Measurements from ENCODE around the gene LMO4. TPM values are rescaled to one million over a fixed set of nuclear protein-coding genes. Genes with fewer than 3 reads are reported as not detected.

LMO4 gene
- total RNA-seq, 1 donor from 2014 or later: 20.8 TPM

DNA sequence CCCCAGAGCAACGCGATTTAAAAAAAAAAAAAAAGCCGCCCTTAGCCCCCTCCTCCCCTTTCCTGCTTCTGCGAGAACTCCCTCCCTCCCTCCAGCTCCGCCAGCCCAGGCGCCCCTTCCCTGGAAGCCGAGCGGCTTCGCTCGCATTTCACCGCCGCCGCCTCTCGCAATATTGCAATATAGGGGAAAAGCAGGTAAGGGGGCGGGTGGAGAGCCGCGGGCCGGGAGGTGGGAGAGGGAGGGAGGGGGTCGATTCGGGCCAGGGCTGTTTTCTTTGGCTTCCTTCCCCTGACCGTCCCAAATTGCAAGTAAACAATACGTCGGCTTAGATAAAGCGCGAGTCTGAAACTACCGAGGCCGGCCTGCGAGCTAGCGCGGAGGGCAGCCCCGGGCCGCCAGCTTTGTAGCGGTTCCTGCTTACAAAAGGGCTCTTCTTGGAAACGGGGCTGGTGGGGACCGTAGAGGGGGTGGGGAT, 408 bp downstream of the LMO4 start:
- DNase-seq: peak; percentile 60

DNA sequence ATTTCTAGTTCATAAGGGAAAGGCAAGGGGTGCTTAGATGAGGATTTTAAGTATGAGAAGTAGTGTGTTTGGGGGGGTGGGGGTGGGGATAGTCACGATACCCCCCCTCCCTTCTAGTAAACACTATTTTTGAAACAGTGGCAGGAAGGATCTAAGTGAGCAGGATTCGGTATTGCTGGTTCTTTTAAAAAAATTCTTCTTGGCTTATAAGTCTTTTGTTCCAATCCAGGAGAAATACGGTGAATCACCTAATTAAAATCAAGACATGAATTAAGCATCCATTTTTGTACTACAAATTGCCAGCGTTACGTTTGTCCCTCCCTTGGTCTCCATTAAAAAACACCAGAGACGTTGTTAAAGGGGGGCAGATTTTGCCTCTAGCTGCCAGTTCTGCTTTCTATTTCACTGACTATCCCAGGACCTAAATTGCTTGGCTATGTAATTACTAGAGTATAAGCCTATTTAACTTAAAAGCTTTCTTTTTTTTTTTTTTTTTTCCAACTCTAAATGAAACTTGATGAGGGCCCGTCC, 911 bp downstream of the LMO4 start:
- peak; percentile 34 for DNase-seq

DNA sequence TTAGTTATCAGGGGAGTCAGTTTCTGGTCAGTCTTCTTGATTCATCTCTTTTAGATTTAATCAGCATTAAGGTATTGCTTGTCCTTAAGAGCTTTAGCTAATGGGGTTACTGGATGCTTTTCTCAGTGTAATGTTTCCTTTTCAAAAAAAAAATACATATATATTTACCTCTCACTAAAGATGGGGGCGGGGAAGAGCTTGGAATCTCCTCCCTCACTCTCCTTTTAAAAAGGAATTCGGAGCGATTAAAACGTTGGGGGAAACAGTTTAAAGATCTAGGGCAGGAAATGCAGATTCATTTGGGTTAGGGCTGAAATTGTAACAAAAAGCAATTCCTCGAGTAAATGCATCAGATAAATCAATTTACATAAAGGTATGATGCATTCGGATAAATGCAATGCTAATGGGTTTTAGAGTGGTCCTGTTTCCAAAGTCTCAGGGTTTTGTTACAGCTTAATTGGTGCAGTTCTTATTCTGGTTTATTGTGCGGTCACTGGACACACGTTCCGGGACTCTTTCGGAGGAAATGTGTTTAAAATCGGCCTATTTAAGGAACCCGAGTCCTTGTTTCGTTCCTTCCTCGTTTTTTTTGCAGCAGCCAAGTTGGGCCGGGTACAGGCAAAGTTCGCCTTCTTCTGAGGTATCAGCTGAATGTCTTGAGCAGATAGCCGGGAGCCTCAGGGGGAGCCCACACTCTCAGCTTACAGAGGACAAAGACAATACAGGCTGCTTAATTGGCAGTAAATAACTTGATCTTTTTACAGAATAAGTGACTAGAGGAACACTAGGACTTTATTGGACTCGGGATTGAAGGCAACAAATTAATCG, 1.6 kb downstream of the LMO4 start:
- DNase-seq: peak; percentile 32

DNA sequence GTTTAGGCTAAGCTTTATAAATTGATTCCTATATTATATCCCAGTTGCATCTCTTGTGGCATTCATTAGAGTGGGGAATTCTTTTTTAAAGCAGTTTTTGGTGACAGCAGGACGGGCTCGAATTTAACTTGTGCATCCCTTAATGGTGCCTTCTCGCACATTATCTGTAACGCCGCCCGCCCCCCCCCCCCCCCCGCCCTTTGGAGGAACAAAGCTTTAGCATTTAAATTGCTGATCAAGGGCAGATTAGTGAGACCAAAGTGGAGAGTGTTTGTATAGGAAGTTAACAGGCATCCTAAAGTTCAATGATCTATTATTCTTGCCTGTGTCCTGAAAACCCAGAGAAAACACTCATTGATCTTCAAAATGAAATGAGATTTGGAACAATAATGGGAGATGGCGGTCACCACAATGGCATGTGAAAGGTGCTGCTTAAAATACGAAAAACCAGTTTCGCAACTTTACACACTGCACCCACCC, 2.2 kb downstream of the LMO4 start:
- DNase-seq: no peak

DNA sequence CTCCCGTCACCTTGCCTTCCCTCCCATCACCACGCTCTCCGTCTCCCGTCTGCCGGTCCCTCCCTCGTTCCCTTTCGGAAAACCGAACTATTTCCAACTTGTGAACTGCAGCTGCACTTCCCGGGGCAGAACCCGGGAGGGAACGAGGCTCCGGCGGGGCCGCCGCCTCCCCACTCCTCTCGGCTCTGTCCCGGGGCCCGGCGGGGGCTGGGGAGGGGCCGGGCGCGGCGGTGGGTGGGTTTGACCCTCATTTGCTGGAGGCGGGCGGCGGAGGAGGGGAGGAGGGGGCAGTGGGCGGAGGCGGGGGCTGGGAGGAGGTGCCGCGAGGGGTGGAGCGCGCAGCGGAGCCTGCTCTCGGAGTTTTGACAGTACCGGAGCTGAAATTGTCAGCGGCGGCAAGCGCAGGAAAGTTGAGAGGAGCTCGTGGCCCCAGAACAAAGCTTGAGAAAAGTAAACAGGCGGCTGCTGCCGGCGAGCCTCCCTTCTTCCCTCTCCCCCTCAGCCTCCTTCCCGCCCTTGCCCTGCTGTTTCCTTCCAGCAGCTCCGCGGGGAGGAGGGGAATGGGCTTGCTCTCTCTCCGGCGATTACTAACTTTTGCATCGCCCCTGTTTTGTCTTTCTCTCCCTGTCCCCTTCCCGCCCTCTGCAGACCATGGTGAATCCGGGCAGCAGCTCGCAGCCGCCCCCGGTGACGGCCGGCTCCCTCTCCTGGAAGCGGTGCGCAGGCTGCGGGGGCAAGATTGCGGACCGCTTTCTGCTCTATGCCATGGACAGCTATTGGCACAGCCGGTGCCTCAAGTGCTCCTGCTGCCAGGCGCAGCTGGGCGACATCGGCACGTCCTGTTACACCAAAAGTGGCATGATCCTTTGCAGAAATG, 2.9 kb downstream of the LMO4 start:
- peak; percentile 63 for DNase-seq

DNA sequence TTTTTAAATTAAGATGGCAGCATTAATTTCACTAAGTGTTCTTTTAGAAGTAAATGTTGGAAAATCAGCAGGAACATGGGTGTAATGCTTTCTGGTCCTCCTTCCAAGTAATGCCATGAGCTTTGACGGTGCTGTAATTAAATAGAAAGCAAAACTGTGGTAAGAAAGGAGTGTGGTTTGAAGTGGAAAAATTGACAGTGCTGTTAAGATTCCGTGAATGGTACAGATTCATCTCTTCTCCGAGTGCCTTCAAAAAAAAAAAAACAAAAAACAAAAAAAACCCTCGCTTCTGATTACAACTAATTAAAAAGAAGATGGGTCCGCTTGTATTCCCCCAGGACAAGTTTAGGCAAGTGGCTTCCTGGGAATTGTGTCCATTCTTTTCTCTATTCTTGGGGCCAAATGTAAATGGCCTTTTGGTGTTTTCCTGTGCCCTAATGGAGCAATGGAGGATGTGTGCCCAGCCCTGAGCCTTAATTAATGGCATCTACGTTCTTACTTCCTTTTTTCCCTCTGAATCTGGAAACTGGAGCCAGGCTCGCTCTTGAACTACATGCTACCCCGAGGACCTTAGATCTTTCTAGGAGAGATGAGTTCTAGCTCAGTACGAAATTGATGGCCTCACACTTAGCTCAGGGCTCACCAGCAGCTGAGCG, 5.1 kb downstream of the LMO4 start:
- DNase-seq: no peak

DNA sequence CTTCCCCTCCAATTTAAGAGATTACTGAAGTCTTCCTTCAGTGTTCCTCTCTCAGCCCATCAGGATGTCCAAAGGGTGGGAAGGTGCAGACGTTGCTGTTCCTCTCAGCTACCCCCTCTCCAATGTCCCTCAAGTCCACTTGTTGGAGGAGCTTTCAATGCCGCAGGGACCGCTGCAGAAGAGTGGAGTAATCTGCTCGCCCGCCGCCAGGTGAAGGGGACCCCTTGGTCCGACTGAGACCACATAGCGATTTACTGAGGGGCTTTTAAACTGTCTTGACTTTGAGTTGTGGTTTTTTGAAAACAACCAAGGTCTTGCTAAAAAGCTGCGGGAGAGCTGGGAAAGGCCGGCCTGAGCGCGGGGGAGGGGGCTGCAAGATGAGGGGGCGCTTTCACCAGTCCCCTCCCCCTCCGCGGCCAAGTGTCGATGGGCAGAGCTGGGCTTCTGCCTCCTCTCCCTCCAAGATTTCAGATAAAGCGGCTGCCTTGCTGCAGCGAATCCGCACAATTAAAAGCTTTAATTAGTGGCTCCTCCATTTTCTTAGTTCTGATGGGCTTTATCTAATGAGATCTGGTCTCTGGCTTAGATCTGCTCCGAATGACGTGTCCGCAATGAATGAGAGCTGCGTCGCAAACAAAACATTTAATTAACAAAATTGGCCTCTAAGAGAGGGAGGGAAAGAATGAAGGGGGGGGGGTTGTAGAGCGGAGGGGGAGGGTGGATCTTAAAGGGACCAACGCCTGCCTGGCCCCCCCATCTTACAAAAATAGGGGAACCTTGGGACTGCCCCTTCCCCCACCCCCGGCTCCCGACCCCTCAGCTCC, 5.9 kb downstream of the LMO4 start:
- peak; percentile 33 for DNase-seq

DNA sequence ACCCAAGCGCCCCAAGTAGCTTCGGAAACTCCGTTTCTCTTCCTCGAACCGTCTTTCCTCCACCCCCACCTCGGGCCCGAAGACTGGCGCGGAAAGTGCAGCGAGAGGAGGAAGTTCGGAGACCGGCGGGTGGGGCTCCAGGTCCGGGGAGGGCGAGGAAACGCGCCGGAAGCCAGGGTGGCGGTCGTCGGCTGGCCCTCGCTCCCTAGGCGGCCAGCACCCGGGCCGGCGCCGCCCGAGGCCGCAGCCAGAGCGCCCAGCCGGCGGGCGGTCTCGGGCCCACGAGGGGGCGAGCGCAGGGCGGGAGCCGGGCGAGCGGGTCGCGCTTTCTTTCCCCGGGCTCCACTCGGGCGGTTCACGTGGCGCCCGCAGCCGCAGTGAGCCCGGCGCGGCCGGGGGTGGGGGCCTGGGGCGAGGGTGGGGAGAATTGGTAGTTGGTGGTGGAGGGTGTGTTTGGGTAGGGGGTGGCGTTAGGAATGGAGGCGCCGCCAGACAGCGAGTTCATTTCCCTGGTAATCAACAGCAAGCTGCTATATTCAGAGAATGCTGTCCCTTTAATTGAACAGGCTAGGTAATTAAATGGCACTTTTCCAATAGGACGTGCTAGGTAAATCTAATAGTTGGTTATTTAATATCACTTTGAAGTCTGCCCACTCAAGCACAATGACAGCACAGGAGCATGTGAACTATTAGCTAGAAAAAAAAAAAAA, 6.7 kb downstream of the LMO4 start:
- DNase-seq: peak; percentile 56

DNA sequence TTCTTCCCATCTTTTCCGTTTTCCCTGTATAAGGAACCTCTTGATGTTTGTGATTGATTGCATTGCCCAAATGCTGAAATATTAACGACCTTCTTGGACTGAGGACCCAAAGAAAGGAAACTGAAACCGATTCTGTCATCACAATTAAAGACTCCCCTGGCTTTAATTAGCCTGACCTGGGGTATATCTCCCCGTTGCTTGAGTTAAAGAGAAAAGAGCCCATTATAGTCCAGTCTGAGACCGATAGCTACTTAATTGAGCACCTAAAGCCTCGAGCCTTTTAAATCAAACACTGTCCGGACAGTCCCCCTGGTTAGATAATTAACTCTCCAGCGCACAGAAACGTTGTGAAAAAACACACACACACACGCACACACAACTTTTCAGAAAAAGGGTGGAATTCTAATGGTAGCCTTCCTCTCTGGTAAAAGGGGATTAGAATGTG, 8.0 kb downstream of the LMO4 start:
- no peak for DNase-seq

DNA sequence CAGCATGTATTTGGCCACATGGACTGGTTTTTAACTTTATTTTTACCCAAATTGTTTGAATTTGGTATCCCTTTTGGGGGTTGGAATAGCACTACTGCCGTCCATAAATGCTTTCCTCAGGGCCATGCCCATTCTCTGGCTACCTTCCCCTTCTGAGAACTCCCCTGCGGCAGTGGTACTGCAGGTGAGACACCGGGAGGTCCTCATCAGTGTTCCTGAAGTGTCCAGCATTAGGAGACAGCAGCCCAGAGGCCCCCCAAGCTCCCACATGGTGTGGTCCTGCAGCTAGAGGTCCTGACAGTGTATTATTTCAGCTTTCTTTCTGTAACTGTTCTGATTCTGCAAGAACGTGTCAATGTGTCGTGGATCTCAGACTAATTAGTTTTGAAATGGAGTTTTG, 8.9 kb downstream of the LMO4 start:
- no peak for DNase-seq

DNA sequence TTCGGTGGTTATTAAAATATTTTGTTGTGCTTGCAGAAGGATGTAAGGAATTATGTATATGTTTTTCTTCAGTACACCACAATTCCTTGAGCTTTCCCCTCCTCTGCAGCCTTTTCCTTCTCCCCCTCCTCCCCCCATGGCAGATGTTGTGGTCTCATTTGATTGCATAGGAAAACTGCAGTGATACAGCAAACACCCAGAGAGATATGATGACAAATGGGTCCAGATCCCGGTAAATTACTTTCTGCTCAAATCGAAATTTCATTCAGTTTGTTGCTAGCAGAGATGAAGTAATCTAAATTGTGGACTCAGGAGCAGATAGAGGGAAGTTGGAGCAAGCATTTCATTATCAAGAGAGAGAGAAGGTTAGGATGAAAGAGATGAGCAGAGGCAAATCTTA, 9.9 kb downstream of the LMO4 start:
- DNase-seq: no peak

DNA sequence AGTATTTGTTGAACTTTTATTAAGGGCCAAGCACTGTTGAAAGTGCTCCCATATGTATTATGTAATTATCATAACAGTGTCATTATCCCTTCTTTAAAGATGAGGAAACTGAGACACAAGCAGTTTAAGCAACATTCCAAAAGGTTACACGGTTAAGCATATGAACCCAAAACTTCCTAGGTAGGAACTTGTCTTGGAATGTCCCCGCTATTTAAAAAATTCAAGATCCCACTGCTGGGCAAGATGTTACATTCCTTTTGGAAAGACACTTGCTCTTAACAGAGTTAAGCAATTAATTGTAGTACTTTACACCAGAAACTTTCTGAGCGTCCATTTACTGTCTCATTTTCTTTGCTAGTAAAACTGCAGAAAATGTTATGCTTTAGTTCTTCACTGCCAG, 15.6 kb downstream of the LMO4 start:
- no peak for DNase-seq

DNA sequence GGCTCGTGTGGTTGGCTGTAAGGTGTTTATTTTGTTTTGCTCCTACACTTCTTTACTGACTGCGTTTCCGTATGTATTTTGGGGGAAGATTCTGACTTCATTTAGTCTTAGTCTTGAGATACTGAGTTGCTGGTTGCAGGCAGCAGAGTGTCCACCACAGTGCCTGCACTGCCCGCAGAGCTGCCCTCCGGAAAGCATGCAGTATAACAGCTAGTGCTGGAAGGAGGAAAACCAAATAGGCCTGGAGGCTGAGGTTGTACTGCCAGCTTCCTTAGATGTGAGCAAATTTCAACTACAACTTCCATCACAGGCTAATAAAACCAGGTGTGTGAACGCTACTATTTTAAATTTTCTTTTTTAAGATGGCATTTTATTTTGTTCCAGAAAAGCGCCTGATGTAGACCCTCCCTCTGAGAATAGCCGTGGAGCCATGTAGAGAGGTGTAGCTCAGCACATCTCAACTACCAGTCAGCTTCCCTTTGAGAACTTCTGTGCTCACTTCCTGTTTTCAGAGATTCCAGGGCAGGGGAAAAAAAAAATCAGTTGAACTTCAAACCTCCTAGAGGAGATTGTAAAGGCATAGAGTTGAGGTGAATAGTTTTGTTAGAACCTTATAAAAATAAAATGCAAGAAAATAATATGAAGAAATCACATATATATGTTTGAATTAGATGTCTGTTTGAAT, 17.6 kb downstream of the LMO4 start:
- peak; percentile 51 for DNase-seq

DNA sequence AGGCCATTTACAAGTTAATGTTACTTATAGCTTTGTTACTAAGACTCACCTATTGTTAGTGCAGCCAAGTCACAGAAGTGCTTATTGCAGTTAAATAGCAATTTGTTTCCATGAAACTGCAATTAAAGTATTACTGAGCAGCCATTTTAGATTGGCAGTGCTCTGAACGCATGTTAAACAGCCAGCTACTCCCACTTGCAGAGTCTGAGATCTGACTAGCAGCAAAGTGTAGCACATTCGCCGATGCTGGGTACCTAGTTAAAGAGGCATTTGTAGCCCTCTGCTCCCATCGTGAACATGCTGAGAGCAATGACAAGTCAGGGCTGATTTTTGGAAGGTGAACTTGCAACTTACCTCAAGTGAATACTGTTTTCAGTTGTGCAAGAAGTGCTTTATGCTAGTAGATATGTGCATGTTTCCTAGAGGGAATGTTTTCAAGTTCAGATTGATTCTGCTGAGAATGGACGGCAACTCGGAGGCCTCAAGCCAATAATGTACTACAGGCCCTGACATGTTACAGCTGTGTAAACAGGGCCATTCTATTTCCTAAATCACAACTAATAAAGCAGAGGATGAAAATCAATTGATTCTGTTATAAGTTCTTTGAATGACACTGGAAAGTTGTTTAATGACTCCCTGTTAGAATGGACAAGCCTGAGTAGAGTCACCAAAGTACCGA, 19.8 kb downstream of the LMO4 start:
- DNase-seq: no peak

DNA sequence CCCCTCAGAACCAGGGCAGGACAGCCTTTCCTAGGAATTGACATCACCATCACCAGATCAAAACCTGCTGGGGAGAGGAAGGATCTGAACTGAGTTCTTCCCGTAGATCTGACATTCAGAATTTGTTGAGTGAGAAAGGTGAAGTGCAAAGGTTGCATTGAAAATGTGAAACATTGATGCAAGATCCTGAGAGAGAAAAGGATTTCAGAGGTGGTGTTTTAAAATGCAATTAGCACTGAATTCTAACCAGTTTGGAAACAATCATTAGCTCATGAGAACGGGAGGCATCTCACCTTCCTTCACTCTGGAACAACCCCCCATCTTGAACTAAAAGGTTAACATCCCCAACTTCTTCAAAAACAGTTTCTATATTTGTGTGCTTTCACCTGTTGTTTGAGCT, 20.4 kb downstream of the LMO4 start:
- no peak for DNase-seq

DNA sequence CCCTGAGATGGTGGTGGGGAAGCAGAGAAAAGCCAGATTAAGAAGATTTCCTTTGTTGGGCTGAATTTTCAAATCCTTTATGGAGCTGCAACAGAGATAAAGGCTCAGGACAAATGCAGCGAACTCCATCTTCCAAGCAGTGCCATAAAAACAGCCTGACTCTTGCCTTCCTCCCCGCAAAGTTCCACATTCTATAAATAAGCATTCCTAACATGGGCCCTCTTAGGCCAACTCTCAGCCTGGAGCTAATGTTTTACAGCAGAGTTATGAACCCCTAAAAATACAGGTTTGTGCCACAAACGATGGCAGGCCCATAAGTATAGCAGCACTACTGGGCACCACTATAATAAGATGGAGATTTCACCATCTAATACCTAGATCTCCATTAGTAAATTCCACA, 27.2 kb downstream of the LMO4 start:
- DNase-seq: no peak

DNA sequence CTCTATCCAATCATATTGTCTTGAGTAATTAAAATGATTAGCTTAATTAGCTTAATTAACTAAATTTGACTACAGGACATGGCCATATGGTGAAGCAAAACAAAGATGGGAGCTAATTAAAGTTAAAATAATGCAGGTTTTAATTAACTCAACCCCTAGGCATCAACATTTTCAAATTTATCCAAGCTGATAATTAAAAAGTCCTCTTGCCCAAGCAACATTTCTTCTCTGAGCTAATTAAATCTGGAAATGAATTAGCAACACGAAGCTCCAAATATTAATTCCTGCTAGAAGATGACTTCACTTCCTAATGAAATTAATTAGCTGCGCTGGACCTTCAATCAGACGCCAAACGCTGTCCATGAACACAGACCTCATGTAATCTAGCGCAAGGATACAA, 27.9 kb downstream of the LMO4 start:
- no peak for DNase-seq

DNA sequence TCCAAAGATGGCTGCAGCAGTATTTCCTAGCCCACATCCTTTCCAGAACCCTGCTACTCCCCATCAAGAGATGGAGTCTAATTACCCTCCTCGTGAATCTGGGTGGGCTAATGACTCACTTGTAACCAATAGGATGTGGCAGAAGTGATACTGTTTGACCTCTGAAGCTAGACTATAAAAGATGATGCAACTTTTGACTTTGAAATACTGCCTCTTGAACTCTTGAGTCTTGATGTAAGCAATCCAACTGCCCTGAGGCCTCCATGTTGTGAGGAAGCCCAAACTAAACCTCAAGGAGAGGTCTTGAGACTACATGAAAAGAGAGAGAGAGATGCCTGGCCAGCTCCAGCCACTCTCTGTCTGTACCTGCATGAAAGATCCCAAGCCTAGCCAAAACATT, 29.5 kb downstream of the LMO4 start:
- no peak for DNase-seq

DNA sequence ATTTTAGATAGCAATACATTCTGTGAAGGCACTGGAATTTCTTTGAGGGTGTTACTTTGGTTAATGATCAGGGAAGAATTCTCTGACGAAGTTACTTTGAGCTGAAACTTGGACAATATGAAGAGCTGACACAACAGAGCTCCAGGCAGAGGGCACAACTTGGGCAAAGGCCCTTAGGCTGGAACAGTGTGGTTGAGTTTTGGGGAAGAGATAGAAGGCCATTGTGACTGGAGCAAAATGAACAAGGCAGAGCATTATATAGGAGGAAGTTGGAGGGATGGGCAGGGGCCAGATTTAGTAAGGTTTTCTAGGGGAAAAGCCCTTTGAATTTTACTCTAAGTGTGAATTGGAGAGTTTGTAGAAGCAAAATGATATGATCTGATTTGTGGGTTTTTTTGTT, 30.9 kb downstream of the LMO4 start:
- DNase-seq: no peak
